Measurements from ENCODE around the gene FGB. TPM values are rescaled to one million over a fixed set of nuclear protein-coding genes. Genes with fewer than 3 reads are reported as not detected.

The FGB gene
- total RNA-seq, 4 donors from 2014 or later = not detected

GRCh38 chr4:154559141-154559493 lies 3.7 kb upstream of the FGB start:
- H3K9me3 ChIP-seq = no peaks in the 10 kb centered on the region
- no peaks in the 10 kb centered on the region for H3K27me3 ChIP-seq
- DNase-seq = no peak
- no peak overlapping the region for H3K27ac ChIP-seq
- no peak overlapping the region for H3K4me3 ChIP-seq
- H3K4me1 ChIP-seq = no peaks in the 10 kb centered on the region
- H3K36me3 ChIP-seq = no peaks in the 10 kb centered on the region
- TF ChIP-seq POLR2A (IDR thresholded peaks at IDR 0.05) (no peak), CTCF (IDR thresholded peaks at IDR 0.05) (no peak)

- no peak for DNase-seq
- H3K36me3 ChIP-seq = no peaks in the 10 kb centered on the region
- H3K4me1 ChIP-seq = no peaks in the 10 kb centered on the region
- H3K27me3 ChIP-seq = no peaks in the 10 kb centered on the region
- H3K4me3 ChIP-seq = no peak overlapping the region
- no peak overlapping the region for H3K27ac ChIP-seq
- no peaks in the 10 kb centered on the region for H3K9me3 ChIP-seq
- TF ChIP-seq CTCF (IDR thresholded peaks at IDR 0.05) = peak in 4 of 6 experiments; percentile 43 to 73 (median 72)
- TF ChIP-seq POLR2A (IDR thresholded peaks at IDR 0.05) = no peak
These were observed 3.1 kb upstream of the FGB start for GRCh38 chr4:154559494-154560418.

DNA sequence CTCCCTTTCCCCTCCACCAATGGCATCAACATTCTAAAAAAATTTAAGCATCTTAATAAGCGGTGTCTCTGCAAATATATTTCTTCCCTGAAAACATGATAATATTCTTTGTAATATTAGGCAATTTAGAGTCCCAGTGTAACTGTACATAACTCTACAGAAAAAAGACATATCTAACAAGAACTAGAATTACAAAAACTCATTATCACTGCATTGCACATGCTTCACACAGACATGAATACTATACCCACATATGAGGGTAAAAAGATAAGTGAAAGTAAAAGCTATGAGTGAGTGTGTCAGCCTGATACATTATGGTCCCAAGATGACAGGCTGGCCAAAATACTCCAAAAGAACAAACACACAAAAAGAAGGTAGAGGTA lies 2.4 kb upstream of the FGB start:
- no peak overlapping the region for H3K4me3 ChIP-seq
- no peak overlapping the region for H3K27ac ChIP-seq
- no peaks in the 10 kb centered on the region for H3K9me3 ChIP-seq
- no peaks in the 10 kb centered on the region for H3K27me3 ChIP-seq
- DNase-seq = no peak
- no peaks in the 10 kb centered on the region for H3K4me1 ChIP-seq
- TF ChIP-seq CTCF (IDR thresholded peaks at IDR 0.05) = no peak
- no peak for TF ChIP-seq POLR2A (IDR thresholded peaks at IDR 0.05)
- no peaks in the 10 kb centered on the region for H3K36me3 ChIP-seq

- no peaks in the 10 kb centered on the region for H3K27me3 ChIP-seq
- no peaks in the 10 kb centered on the region for H3K4me1 ChIP-seq
- TF ChIP-seq CTCF (IDR thresholded peaks at IDR 0.05) (no peak), POLR2A (IDR thresholded peaks at IDR 0.05) (no peak)
- no peak overlapping the region for H3K27ac ChIP-seq
- H3K4me3 ChIP-seq = no peak overlapping the region
- no peaks in the 10 kb centered on the region for H3K9me3 ChIP-seq
- no peak for DNase-seq
- H3K36me3 ChIP-seq = no peaks in the 10 kb centered on the region
These were observed 2.0 kb upstream of the FGB start for GRCh38 chr4:154560824-154561231.

- TF ChIP-seq CTCF (IDR thresholded peaks at IDR 0.05) (no peak), POLR2A (IDR thresholded peaks at IDR 0.05) (no peak)
- H3K27me3 ChIP-seq = no peaks in the 10 kb centered on the region
- H3K9me3 ChIP-seq = no peaks in the 10 kb centered on the region
- H3K4me1 ChIP-seq = no peaks in the 10 kb centered on the region
- no peak overlapping the region for H3K4me3 ChIP-seq
- H3K27ac ChIP-seq = no peak overlapping the region
- H3K36me3 ChIP-seq = no peaks in the 10 kb centered on the region
- no peak for DNase-seq
These were observed 1.5 kb downstream of the FGB start for GRCh38 chr4:154564311-154564710.

Measured in Peyer's patch (tissue), 4 donors.